ENCODE results near the gene PXMP4.

The PXMP4 gene

DNA sequence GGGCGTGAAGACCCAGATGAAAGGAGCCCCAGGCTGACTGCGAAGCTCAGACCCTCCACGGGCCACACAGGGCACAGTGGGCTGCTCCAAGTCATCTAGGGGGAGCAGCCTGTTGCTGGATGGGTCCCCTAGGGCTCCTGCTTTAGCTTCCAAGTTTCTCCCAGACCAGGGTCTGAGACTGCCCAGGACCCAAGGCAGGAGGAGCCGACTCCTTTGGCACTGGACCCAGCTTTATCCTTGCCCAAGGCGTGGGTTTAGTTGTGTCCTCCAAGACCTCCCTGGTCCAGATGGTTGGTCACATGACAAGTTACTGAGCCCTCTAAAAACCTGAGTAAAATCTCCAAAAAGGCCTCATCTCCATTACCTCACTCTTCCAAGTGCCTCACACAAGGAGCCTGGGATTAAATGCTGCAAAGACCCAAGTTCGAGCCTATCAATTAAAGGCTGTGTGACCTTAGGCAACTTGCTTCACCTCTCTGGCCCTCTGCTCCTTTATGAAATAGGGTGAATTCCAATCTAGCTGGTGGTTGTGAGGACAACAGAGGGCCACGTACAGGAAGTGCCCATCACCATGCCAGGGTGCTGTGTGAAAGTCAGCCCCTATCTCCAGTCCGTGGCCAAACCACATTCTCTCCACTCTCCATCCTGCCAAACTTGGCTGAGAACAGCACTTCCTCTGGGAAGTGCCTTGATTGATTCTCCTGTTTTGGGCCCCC lies 48.4 kb downstream of the PXMP4 start:
- no peak for DNase-seq
- H3K4me3 ChIP-seq (ENCODE audit: low read depth, low read length) = no peak overlapping the region
- H3K36me3 ChIP-seq (replicated peaks) = no peaks in the 10 kb centered on the region
- in situ Hi-C loops (cut with HindIII; ENCODE audit: low pct_ligation_motif_present, low sequenced_read_pairs) = no loop called here
- TF ChIP-seq, protein P1, sequence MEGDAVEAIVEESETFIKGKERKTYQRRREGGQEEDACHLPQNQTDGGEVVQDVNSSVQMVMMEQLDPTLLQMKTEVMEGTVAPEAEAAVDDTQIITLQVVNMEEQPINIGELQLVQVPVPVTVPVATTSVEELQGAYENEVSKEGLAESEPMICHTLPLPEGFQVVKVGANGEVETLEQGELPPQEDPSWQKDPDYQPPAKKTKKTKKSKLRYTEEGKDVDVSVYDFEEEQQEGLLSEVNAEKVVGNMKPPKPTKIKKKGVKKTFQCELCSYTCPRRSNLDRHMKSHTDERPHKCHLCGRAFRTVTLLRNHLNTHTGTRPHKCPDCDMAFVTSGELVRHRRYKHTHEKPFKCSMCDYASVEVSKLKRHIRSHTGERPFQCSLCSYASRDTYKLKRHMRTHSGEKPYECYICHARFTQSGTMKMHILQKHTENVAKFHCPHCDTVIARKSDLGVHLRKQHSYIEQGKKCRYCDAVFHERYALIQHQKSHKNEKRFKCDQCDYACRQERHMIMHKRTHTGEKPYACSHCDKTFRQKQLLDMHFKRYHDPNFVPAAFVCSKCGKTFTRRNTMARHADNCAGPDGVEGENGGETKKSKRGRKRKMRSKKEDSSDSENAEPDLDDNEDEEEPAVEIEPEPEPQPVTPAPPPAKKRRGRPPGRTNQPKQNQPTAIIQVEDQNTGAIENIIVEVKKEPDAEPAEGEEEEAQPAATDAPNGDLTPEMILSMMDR (IDR thresholded peaks at IDR 0.05; ENCODE audit: low read depth, low read length, missing control alignments) = no peak
- H3K27me3 ChIP-seq (replicated peaks) = no peaks in the 10 kb centered on the region
- no peak overlapping the region for H3K27ac ChIP-seq

DNA sequence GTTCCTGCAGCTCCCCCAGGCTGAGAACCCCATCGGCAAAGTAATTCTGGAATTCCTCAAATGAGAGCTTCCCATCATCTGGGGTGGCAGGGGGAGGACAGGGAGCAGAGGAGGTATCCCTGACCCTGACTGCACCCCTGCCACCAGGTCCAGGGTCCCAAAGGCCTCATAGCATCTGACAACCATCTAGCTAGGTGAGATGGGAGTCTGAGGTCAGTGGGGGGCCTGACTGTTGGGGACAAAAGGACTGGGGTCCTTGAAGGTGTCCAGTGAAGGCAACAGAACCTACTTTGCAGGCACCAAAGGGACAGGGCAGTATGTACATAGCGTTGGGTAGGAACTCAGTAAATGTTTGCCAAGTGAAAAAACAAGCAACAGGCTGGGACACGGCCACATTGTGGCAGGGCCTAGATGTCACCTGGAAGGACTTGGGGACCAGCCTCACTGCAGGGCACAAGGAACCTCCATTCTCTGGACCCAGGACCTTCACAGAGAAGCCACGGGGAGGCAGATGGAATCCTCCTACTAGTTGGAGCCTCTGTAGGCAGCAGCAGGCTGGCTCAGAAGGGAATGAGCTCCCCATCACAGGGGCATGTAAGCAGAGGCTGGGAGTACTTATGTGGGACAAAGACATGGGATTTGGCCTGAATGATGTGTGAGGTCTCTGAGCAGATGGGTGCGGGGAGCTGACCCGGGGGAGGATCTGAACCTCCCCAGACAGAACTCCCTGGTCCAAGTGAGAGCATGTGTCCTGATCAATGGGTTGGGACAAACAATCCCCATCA lies 49.2 kb downstream of the PXMP4 start:
- Histone ChIP-seq H3K4me3 (ENCODE audit: low read depth, low read length) (no peak overlapping the region), H3K27ac (no peak overlapping the region), H3K27me3 (replicated peaks) (no peaks in the 10 kb centered on the region), H3K36me3 (replicated peaks) (no peaks in the 10 kb centered on the region)
- DNase-seq = no peak
- in situ Hi-C loops (cut with HindIII; ENCODE audit: low pct_ligation_motif_present, low sequenced_read_pairs) = no loop called here
- TF ChIP-seq, protein P1 (IDR thresholded peaks at IDR 0.05; ENCODE audit: low read depth, low read length, missing control alignments) = no peak

DNA sequence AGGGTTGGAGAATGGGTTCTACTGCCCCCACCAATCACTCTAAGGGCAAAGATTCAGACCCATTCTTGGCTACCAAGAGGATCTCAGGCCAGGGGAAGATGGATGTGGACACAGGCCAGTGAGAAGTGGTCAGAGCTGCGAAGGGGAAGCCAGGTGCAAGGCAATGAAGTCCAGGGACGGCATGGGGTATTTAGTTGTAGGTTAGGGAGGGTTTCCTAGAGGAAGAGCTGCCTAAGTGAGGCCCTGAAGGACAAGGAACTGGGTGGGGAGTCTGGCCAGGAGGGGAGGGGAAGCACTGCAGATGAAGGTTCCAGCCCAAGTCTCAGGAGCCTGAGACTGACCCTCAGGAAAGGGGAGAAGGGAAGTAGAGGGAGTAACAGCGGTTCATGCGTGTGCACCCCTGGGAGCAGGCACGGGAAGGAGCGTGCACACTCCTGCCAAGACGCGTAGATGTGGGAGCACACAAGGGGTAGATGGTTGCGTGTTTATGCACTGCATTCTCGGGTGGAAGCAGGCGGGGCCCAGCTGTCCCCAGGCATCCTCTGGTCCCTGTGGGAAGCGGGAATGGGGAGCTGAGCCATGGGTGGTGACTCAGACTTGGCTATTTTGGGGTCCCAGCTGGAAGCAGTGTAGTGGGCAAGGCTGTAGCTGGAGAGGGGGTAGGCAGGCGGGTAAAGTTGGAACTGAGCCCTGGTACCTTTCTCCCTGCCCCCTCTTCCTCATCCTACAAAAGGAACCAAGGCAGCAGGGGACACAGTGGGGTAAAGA lies 50.1 kb downstream of the PXMP4 start:
- Histone ChIP-seq H3K27ac (no peak overlapping the region), H3K27me3 (replicated peaks) (no peaks in the 10 kb centered on the region), H3K36me3 (replicated peaks) (no peaks in the 10 kb centered on the region), H3K4me3 (ENCODE audit: low read depth, low read length) (no peak overlapping the region)
- in situ Hi-C loops (cut with HindIII; ENCODE audit: low pct_ligation_motif_present, low sequenced_read_pairs) = no loop called here
- TF ChIP-seq, protein P1 (IDR thresholded peaks at IDR 0.05; ENCODE audit: low read depth, low read length, missing control alignments) = no peak
- DNase-seq = no peak

DNA sequence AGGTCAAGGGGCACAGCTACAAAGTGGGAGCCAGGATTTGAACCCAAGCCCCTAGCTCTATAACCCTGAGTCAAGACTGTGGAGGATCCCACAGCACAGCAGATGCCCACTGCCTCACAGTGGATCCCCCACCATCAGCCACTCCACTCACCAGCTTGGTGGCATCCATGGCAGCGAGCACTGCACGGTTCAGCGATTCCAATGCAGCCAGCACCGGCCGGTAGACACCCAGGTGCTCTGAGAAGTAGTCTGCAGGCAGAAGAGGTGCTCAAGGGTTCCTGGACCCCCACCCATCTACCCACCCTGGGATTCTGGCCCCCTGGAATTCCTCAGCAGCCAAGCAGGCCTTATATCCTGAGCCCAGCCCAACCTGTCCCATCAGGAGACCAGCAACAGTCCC lies 50.9 kb downstream of the PXMP4 start:
- no peak for DNase-seq
- Histone ChIP-seq H3K36me3 (replicated peaks) (no peaks in the 10 kb centered on the region), H3K27me3 (replicated peaks) (no peaks in the 10 kb centered on the region), H3K4me3 (ENCODE audit: low read depth, low read length) (no peak overlapping the region), H3K27ac (no peak overlapping the region)
- TF ChIP-seq, protein P1 (IDR thresholded peaks at IDR 0.05; ENCODE audit: low read depth, low read length, missing control alignments) = no peak
- in situ Hi-C loops (cut with HindIII; ENCODE audit: low pct_ligation_motif_present, low sequenced_read_pairs) = no loop called here

DNA sequence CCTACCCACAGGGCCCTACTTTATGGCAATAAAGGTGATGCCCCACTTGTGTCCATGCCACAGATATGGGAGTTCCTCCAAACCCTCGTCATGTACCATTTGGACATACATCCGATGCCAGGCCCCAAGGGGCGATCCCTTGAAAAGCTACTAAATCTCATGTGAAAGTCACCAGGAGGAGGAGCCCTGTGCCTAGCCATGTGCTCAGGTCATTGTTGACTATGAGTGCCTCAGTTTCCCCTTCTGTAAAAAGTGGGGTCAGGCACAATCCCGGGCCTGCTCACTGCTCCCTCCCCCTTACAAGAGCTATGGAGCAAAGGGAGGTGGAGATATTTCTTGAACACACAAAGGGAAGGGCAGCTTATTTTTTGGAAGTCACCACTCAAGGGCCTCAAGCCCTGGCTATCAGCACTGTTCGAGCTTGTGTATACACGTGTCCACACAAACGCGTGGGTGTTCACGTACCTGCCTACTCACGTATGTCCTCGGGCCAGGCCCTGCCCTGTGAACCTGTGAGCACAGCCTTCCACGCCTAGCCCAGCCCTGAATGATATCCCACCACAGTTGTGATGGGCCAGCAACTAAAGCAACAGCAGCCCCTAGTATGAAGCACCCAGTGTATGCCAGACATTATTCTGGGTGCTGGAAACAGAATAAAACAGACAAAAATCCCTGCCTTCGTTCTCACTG lies 51.5 kb downstream of the PXMP4 start:
- Histone ChIP-seq H3K27ac (no peak overlapping the region), H3K36me3 (replicated peaks) (no peaks in the 10 kb centered on the region), H3K27me3 (replicated peaks) (no peaks in the 10 kb centered on the region), H3K4me3 (ENCODE audit: low read depth, low read length) (no peak overlapping the region)
- in situ Hi-C loops (cut with HindIII; ENCODE audit: low pct_ligation_motif_present, low sequenced_read_pairs) = no loop called here
- TF ChIP-seq, protein P1 (IDR thresholded peaks at IDR 0.05; ENCODE audit: low read depth, low read length, missing control alignments) = no peak
- no peak for DNase-seq
